Choroid plexus epithelial cell (primary cell): ENCODE data around the gene SMG9.

Experiments used
- DNase-seq: peaks from one replicate; pipeline ENCODE4 v3.0.0-alpha.2; 2010; ENCODE audit warnings: low read depth
- H3K4me3 ChIP-seq: 2 replicates; pipeline ENCODE4 v1.5.1; 2011; ENCODE audit warnings: low read depth, mild to moderate bottlenecking, control low read depth, low read length, moderate library complexity
- CTCF ChIP-seq: conservative IDR thresholded peaks from 2 replicates; pipeline ENCODE4 v1.5.1; 2011; ENCODE audit warnings: low read depth, mild to moderate bottlenecking, control low read depth, inconsistent platforms, low read length, moderate library complexity

SMG9 gene

GRCh38 chr19:43774103-43774939 is 19.6 kb upstream of the SMG9 start:
- peak; percentile 74 for DNase-seq
- H3K4me3 ChIP-seq = peak overlapping the region; percentile 47
- peak; percentile 72 for TF ChIP-seq CTCF

GRCh38 chr19:43773725-43774102 is 19.0 kb upstream of the SMG9 start:
- no peak for DNase-seq
- no peak for TF ChIP-seq CTCF
- H3K4me3 ChIP-seq = no peak overlapping the region

GRCh38 chr19:43769256-43769655 is 14.5 kb upstream of the SMG9 start:
- no peak for TF ChIP-seq CTCF
- H3K4me3 ChIP-seq = no peak overlapping the region
- DNase-seq = no peak

- DNase-seq = no peak
- TF ChIP-seq CTCF = no peak
- no peak overlapping the region for H3K4me3 ChIP-seq
These were observed 13.7 kb upstream of the SMG9 start for GRCh38 chr19:43768273-43769050.

GRCh38 chr19:43767818-43768217 is 13.1 kb upstream of the SMG9 start:
- no peak for TF ChIP-seq CTCF
- no peak overlapping the region for H3K4me3 ChIP-seq

GRCh38 chr19:43767316-43767715 is 12.6 kb upstream of the SMG9 start:
- no peak for DNase-seq
- TF ChIP-seq CTCF = no peak

More at GRCh38 chr19:43767818-43768217, 13.1 kb upstream of the SMG9 start:
- no peak for DNase-seq

More at GRCh38 chr19:43767316-43767715, 12.6 kb upstream of the SMG9 start:
- no peak overlapping the region for H3K4me3 ChIP-seq
